ENCODE data around the gene AGAP2. TPM values are rescaled to one million over a fixed set of nuclear protein-coding genes. Genes with fewer than 3 reads are reported as not detected.

Gene AGAP2
- total and polyA plus RNA-seq, 2 of the 13 experiments (the other 11 are each of a cell fraction or from before 2014, with no cell fraction given), result 0.38 to 0.45 TPM

DNA sequence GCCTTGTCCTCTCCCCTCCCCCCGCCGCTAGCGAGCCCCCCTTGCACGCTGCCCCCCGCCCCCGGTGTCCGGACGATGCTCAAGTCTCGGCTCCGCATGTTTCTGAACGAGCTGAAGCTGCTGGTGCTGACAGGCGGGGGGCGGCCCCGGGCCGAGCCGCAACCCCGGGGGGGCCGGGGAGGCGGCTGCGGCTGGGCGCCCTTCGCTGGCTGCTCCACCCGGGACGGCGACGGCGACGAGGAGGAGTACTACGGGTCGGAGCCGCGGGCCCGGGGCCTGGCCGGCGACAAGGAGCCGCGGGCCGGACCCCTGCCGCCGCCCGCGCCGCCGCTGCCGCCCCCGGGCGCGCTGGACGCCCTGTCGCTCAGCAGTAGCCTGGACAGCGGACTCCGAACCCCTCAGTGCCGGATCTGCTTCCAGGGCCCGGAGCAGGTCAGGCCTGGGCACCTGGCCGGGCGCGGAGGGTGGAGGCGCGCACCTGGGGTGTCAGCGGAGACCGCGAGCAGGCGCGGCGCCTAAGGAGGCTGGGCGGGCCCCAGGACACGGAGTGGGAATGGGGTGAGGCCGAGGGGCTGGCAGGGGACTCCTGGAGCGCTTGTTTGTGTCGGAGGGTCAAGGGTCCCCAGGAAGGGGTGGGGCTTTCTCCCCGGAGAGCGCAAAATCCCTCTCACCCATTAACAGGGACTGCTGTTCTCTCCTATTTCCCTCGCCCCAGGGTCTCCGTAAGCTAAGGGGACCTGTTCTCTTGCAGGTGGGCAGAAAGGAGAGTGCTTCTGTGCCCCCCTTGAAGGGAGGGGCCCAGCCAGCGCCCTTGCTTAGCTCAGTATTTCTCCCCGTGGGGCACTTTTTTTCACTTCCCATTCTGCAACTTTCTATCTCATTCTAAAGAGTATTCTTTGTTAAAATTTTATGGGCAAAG is 17.2 kb upstream of the AGAP2 start (continued):
- 0 out of 2 replicates have a peak, but pooled peaks have one; percentile 73 for TF ChIP-seq ZNF256 (CRISPR knock-in tag; conservative IDR thresholded peaks at IDR 0.05)
- TF ChIP-seq ZFP36L2 (CRISPR knock-in tag; IDR thresholded peaks at IDR 0.05), result peak; percentile 50; the same call in 1 of the 2 replicates
- peak; percentile 76 for TF ChIP-seq SAP130 (CRISPR knock-in tag; IDR thresholded peaks at IDR 0.05; ENCODE audit: low read depth)
- TF ChIP-seq, protein P1, sequence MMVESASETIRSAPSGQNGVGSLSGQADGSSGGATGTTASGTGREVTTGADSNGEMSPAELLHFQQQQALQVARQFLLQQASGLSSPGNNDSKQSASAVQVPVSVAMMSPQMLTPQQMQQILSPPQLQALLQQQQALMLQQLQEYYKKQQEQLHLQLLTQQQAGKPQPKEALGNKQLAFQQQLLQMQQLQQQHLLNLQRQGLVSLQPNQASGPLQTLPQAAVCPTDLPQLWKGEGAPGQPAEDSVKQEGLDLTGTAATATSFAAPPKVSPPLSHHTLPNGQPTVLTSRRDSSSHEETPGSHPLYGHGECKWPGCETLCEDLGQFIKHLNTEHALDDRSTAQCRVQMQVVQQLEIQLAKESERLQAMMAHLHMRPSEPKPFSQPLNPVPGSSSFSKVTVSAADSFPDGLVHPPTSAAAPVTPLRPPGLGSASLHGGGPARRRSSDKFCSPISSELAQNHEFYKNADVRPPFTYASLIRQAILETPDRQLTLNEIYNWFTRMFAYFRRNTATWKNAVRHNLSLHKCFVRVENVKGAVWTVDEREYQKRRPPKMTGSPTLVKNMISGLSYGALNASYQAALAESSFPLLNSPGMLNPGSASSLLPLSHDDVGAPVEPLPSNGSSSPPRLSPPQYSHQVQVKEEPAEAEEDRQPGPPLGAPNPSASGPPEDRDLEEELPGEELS (CRISPR knock-in tag; IDR thresholded peaks at IDR 0.05), result peak; percentile 37; the same call in 1 of the 2 replicates
- TF ChIP-seq, protein P2, sequence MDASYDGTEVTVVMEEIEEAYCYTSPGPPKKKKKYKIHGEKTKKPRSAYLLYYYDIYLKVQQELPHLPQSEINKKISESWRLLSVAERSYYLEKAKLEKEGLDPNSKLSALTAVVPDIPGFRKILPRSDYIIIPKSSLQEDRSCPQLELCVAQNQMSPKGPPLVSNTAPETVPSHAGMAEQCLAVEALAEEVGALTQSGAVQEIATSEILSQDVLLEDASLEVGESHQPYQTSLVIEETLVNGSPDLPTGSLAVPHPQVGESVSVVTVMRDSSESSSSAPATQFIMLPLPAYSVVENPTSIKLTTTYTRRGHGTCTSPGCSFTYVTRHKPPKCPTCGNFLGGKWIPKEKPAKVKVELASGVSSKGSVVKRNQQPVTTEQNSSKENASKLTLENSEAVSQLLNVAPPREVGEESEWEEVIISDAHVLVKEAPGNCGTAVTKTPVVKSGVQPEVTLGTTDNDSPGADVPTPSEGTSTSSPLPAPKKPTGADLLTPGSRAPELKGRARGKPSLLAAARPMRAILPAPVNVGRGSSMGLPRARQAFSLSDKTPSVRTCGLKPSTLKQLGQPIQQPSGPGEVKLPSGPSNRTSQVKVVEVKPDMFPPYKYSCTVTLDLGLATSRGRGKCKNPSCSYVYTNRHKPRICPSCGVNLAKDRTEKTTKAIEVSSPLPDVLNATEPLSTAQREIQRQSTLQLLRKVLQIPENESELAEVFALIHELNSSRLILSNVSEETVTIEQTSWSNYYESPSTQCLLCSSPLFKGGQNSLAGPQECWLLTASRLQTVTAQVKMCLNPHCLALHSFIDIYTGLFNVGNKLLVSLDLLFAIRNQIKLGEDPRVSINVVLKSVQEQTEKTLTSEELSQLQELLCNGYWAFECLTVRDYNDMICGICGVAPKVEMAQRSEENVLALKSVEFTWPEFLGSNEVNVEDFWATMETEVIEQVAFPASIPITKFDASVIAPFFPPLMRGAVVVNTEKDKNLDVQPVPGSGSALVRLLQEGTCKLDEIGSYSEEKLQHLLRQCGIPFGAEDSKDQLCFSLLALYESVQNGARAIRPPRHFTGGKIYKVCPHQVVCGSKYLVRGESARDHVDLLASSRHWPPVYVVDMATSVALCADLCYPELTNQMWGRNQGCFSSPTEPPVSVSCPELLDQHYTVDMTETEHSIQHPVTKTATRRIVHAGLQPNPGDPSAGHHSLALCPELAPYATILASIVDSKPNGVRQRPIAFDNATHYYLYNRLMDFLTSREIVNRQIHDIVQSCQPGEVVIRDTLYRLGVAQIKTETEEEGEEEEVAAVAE (CRISPR knock-in tag; IDR thresholded peaks at IDR 0.05; ENCODE audit: borderline replicate concordance), result no peak
- TF ChIP-seq, protein P3, sequence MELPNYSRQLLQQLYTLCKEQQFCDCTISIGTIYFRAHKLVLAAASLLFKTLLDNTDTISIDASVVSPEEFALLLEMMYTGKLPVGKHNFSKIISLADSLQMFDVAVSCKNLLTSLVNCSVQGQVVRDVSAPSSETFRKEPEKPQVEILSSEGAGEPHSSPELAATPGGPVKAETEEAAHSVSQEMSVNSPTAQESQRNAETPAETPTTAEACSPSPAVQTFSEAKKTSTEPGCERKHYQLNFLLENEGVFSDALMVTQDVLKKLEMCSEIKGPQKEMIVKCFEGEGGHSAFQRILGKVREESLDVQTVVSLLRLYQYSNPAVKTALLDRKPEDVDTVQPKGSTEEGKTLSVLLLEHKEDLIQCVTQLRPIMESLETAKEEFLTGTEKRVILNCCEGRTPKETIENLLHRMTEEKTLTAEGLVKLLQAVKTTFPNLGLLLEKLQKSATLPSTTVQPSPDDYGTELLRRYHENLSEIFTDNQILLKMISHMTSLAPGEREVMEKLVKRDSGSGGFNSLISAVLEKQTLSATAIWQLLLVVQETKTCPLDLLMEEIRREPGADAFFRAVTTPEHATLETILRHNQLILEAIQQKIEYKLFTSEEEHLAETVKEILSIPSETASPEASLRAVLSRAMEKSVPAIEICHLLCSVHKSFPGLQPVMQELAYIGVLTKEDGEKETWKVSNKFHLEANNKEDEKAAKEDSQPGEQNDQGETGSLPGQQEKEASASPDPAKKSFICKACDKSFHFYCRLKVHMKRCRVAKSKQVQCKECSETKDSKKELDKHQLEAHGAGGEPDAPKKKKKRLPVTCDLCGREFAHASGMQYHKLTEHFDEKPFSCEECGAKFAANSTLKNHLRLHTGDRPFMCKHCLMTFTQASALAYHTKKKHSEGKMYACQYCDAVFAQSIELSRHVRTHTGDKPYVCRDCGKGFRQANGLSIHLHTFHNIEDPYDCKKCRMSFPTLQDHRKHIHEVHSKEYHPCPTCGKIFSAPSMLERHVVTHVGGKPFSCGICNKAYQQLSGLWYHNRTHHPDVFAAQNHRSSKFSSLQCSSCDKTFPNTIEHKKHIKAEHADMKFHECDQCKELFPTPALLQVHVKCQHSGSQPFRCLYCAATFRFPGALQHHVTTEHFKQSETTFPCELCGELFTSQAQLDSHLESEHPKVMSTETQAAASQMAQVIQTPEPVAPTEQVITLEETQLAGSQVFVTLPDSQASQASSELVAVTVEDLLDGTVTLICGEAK (IDR thresholded peaks at IDR 0.05), result no peak
- TF ChIP-seq, protein P3 (CRISPR knock-in tag; IDR thresholded peaks at IDR 0.05), result peak; percentile 62
- no peak for TF ChIP-seq SIN3B (IDR thresholded peaks at IDR 0.05; ENCODE audit: low read length)
- no peak for TF ChIP-seq EHMT2 (IDR thresholded peaks at IDR 0.05; ENCODE audit: borderline replicate concordance, low read depth, low read length)
- TF ChIP-seq PHF8 (CRISPR knock-in tag; IDR thresholded peaks at IDR 0.05), result peak; percentile 86
- TF ChIP-seq NR2F1 (CRISPR knock-in tag; IDR thresholded peaks at IDR 0.05), result peak in 1 of 2 experiments; percentile 55; a peak in 1 of 4 replicates
- peak; percentile 70; the same call in 1 of the 2 replicates for TF ChIP-seq ZNF333 (CRISPR knock-in tag; IDR thresholded peaks at IDR 0.05; ENCODE audit: borderline replicate concordance)
